SKM-1 (cell line): ENCODE results near the gene RNASE8.
A peak's percentile ranks its signal among the peaks of the same experiment; 100 is the strongest.
"Not testable (repeated sequence)": the region's sequence is repeated elsewhere in the genome, so short reads cannot be mapped to it uniquely, and the experiment has no call there.

Source experiments
- DNase-seq: peaks from one replicate; lab custom pipeline; 2025; ENCODE audit not compliant: unreplicated experiment; lab: John Stamatoyannopoulos, UW

RNASE8 gene

DNA sequence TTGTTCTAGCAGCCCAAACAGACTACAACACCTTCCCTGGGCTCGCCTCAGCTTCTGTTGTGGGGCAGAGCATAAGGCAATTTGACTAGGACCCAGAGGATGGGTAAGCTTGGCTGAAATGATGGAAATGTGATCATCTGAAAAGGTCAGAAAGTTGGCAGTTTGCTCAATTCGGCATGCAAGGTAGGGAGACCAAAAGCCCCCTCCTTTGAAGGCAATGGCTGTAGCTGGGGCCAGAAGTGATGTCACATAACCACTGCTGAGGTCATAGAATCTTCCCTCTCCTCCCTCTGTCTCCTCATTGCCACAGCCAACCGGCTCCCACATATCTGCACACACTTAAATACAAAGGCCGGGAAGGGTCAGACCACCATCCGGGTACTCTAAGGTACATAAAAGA lies 27.7 kb upstream of the RNASE8 start, which contains the start of gene TPPP2:
TSS of gene TPPP2 (plus strand) at position 301 of the 400 bp plus-strand sequence. CDS start 365 bp downstream, outside the sequence.
- DNase-seq = no peak

DNA sequence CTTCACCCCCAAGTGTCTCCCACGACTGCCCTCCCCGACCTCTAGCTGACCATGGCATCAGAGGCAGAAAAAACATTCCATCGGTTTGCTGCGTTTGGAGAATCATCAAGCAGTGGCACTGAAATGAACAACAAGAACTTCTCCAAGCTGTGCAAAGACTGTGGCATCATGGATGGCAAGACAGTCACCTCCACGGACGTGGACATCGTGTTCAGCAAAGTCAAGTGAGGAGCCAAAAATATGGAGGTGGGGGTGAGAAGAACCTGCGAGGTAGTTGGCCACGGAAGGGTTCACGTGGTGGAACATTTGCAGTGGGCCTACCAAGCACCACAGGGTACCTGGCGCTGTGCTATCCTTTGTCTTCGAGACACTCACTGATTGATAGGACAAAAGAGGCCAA lies 27.1 kb upstream of the RNASE8 start:
- DNase-seq = no peak

DNA sequence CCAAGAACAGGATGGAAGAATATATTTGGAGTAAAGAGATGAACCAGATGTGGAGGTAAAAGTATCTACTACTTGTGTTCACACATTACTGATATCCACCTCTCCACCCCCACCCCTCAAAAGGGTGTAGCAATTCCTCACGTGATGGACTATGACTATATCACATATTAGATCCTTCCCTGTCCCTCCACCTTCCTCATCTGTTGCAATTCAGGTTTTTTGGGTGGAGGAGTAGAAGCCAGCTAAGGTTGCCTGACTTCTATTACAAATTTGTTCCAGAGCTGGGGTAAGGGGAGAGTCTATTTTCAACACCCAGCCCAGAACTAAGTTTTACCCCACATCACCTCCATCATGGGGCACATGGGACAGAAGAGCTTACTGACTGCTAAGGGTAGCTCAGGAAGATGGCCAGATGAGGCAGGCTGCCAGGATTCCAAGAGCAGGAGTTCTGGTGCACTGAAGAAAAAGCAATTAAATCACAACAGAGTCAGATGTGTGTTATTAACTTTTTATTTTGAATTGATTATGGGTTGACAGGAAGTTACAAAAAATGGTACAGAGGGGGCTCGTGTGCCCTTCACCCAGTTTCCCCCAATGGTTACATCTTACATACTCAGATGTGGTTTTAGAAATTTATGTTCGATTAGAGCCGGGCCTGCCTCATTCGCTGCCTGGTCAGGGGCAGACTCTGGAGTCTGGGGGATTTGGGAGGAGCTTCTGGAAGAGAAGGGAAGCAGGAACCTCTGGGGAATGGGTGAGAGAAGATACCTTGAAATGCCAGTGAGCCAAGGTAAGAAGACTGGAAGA lies 25.1 kb upstream of the RNASE8 start:
- no peak for DNase-seq

DNA sequence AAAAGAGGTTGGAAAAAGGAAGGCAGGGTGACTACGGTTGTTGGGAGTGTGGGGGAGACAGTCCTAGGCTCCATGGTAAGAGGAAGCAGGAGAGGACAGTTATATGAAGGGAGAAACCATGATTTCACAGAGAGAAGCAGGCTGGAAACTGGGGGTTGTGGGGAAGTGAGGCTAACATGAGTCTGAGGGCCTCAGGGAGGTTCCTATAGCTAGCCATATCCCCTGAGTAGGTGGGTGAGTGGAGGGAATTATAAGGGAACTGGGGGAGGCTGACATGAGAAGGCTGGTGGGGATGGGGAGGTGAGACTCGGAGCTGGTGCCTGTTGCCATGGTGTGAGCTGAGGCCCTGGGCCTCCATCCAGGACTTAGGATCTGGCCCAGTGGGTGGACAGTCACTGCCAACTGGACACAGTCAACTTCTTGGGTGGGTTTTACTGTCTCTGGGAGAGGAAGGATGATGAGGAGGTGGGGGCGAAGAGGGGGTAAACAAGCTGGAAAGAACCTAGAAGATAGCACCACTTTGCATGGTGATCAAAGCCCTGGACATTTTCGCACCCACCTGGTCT lies 24.4 kb upstream of the RNASE8 start:
- no peak for DNase-seq

DNA sequence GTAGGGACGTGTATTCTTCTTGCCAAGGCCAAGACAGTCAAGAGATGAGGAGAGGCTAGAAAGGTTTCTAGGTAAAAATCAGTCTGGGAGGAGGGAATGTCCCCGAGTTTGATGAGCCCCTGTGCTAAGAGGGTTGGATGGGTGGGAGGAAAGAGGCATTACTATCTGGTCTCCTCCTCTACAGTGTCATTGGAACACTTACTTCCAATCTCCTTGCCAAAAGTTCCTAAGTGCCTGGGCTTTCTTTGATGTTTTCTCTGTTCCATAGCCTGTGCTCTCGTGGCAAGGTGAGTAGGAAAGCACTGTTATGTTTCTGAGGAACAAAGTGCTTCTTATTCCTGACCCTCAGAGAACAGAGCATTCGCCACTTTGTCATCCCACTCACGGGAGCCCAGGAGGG lies 22.9 kb upstream of the RNASE8 start, which contains the start of gene RNASE13:
TSS of gene RNASE13 (minus strand) at position 101 of the 400 bp plus-strand sequence. CDS start 519 bp downstream, outside the sequence.
- DNase-seq = no peak

DNA sequence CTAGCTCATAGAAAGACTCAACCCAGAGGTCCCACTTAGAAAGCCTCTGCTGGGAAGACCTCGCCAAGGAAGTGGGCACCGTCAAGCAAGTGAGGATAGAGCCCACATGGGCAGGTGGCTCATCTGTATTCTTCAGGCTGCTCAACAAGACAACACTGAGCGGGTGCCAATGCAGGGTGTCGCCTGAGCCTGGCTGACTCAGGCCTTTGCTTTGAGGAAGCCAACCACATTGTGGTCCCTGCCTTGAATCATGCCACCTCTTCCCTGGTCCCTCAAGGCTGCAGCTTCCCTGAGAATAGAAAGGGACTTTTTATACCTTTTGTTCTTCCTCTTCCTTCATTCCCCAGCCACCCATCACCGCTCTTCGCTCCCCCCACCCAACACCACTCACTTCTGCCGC lies 20.9 kb upstream of the RNASE8 start:
- DNase-seq = no peak

DNA sequence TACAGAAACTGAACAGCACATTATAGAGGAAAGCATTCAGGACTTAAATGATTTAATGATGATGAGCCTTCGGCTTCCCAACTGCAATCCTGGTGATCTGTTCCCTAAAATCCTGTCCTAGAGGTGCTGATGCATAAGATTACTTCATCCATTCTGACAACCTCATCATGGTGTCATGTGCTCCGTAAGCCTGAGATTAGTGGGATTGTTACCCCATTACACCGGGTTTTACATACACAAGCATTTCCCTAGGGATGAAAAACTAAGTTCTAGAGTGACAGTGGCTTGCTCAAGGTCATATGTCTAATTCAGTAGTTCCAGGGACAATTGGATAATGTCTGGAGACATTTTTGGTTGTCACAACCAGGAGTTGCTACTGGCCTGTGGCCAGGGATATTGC lies 20.5 kb upstream of the RNASE8 start:
- no peak for DNase-seq

DNA sequence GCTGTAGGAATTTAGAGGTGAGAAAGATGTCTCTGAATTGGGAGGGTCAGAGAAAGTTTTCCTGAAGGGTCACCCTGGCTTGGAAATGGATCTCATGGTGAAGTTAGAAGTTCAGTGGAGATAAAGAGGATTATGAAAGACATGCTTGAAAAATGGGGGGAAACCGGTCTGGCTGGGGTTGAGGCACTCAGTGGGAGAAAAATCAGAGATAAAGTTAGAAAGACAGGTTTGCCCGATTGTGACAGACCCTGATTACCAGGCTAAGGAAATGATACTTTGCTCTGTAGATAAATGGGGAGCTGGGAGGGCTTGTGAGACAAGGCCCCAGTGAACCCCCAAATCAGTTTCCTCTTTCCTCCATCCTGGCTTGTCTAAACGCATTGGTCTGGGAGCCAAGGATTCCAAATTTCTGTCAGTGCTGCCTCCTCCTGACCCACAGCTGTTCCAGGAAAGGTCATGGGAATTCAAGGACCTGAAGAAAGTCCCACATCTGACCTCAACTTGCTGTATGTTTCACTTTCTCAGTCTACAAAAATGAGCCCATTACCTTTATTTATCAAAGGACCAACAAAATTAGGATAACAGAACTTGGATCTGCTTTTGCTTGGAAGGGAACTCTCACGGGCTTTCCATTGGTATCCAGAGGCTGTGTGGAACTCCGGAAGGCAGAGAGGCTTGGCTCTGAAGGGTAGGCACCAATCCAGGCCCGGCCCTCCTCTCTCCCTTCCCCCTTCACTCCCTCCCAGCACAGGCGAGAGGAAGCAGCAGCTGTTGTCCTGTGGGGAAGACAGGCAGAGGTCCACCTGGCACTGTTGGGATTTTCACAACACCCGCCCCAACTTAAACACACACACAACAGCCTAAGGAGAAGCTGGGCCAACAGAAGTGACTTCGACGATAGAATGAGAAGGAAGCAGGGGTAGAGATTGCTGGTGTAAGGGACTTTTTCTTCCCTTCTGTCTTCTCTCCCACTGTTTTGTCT lies 18.9 kb upstream of the RNASE8 start:
- no peak for DNase-seq

DNA sequence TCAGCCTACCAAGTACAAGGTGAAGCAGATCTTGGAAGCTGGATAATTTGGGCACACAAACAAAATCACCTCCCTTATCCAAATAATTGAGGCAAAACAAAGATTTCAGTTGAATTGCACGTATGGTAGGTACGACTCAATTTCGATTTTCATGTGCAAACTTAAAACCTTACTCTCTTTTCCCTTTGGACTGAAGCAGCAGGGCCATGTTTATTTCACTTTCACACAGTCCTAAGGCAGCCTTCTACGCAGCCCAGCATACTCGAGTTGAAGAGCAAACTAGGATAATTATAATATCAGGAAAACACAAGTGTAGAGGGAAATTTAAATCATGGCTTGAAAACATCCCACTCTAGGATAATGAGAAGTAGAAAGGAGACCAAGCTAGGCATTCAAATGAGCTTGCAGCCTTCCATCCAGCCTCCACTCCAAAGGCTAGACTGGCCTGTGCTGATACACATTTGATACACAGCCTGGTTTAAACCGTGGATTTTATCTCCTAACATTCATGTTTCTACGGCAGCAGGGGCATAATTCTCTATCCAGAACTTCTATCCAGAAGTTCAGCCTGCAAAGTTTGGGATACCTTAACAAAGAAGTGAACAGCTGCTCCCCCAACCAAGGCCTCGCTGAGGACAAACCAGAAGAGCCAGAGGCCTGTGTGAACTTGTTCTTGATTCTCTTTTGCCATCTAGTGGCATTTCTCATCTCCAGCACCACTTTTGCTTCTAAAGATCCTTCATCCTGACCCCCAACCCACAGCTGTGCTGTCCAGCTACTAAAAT lies 17.8 kb upstream of the RNASE8 start:
- peak; percentile 4 for DNase-seq

GRCh38 chr14:21040370-21040925 lies 17.2 kb upstream of the RNASE8 start:
- DNase-seq = no peak

DNA sequence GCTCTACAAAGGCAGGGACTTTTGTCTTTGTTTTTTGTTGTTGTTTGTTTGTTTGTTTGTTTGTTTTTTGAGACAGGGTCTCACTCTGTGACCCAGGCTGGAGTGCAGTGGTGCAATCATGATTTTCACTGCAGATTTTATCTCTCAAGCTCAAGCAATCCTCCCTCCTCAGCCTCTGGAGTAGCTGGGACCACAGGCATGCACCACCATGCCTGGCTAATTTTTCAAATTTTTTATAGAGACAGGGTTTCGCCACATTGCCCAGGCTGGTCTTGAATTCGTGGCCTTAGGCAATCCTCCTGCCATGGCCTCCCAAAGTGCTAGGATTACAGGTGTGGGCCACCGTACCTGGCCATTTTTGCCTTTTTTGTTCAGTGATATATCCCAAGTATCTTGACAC lies 16.7 kb upstream of the RNASE8 start:
- DNase-seq = not testable (repeated sequence)

DNA sequence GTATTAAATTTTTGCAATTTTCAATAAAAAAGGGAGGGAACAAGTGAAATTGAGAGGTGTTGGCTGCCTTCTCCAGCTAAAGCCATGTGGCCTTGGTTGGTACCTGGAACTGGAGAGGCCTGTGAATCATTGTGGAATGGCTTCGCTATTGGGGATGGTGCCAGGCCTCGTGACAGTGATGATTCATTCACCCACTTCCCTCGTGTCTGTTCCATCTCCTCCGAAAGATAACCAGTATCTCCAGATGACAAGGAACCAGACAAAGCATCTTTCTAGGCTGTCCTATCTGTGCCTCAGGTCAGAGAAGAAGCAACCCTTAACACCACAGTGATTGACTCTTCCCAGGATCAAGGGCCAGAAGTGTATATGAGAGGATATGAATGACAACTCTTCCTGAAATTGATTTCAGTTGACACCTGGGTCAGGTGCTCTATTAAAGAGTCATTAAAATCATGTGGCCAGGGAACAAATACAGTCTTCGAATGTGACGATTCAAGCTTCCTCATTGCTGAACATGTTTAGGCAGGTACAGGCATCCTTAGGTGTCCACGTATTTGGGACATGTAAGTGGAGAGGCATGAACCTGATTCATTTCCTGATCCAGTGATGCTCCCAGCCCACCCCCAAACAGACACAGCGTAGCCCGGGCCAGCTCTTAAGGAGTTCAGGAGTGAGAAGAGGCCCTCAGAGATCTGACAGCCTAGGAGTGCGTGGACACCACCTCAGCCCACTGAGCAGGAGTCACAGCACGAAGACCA lies 15.8 kb upstream of the RNASE8 start, which contains the start of gene RNASE7:
TSS of gene RNASE7 (plus strand) at position 687 of the 758 bp plus-strand sequence. CDS start 631 bp downstream, outside the sequence.
- DNase-seq = no peak

GRCh38 chr14:21042918-21043317 lies 14.7 kb upstream of the RNASE8 start:
- DNase-seq = no peak

GRCh38 chr14:21043387-21043973 lies 14.1 kb upstream of the RNASE8 start:
- no peak for DNase-seq

- peak; percentile 25 for DNase-seq
These were observed 13.5 kb upstream of the RNASE8 start for GRCh38 chr14:21043974-21044618.

DNA sequence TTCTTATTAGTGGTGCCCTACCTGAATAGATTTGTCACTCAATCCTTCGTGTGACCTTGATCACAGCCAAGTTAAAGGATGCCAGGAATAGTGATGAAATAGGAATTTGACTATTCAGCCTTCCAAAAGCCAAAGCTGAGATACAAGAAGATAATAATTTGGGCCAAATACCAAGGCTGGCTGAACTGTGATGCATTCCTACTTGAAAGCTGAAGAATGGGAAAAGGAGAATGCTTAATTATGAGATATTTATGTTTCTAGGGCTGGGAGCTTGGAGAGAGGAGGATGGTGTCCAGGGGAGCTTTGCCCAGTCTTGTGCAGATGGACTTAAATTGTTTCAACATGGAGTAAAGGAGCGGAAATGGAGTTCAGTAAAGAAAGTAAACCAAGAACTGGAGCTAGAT lies 10.2 kb upstream of the RNASE8 start:
- no peak for DNase-seq

DNA sequence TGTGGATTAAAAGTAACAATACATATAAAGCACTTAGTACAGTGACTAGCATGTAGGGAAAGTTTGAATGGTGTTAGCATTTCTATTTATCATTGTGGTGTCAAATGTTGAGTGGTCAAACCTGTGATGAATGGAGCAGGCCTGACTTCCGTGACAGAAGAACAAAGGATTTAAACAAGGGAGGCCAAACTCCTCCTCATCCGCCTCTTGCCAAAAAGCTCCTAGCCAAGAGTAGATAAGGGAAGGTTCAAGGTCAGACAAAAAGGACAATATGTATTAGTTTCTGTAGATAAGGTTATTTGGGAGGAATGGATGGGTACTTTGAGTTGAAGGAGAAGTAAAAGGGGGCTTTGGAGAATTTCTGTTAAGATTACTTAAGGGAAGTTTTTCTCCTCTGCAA lies 9.0 kb upstream of the RNASE8 start:
- no peak for DNase-seq

GRCh38 chr14:21049271-21049673 lies 8.3 kb upstream of the RNASE8 start:
- DNase-seq = no peak
